Activated naive CD8-positive, alpha-beta T cell (primary cell): Measurements from ENCODE around the gene ATP10A.
"Not testable (repeated sequence)": the region's sequence is repeated elsewhere in the genome, so short reads cannot be mapped to it uniquely, and the experiment has no call there.

Experiments used
- H3K27ac Mint-ChIP-seq: one replicate; pipeline ENCODE4 v1.8.0; 2021; ENCODE audit warnings: mixed read lengths
- H3K27me3 Mint-ChIP-seq: one replicate; pipeline ENCODE4 v1.8.0; 2021; ENCODE audit warnings: mixed read lengths
- H3K36me3 Mint-ChIP-seq: one replicate; pipeline ENCODE4 v1.8.0; 2021; ENCODE audit warnings: mixed read lengths
- H3K4me1 Mint-ChIP-seq: one replicate; pipeline ENCODE4 v1.8.0; 2021; ENCODE audit warnings: low read depth, mixed read lengths
- H3K4me3 Mint-ChIP-seq: one replicate; pipeline ENCODE4 v1.8.0; 2021; ENCODE audit warnings: mild to moderate bottlenecking, mixed read lengths
- H3K9me3 Mint-ChIP-seq: one replicate; pipeline ENCODE4 v1.8.0; 2021; ENCODE audit warnings: low read depth, mixed read lengths

ATP10A gene

GRCh38 chr15:25655207-25655948 is 207.7 kb downstream of the ATP10A start:
- Mint-ChIP-seq H3K4me3 (no peak overlapping the region), H3K27ac (no peak overlapping the region), H3K9me3 (no peaks in the 10 kb centered on the region), H3K4me1 (no peaks in the 10 kb centered on the region), H3K27me3 (peaks cover 9% of the 10 kb centered on the region), H3K36me3 (no peaks in the 10 kb centered on the region)

- H3K4me3 Mint-ChIP-seq, result no peak overlapping the region
These were observed 209.8 kb downstream of the ATP10A start for GRCh38 chr15:25653371-25653770.

GRCh38 chr15:25652704-25653103 is 210.4 kb downstream of the ATP10A start:
- Mint-ChIP-seq H3K27ac (no peak overlapping the region), H3K27me3 (peaks cover 5% of the 10 kb centered on the region), H3K4me3 (no peak overlapping the region), H3K4me1 (no peaks in the 10 kb centered on the region), H3K9me3 (no peaks in the 10 kb centered on the region), H3K36me3 (no peaks in the 10 kb centered on the region)

More at GRCh38 chr15:25653371-25653770, 209.8 kb downstream of the ATP10A start:
- H3K36me3 Mint-ChIP-seq, result no peaks in the 10 kb centered on the region
- H3K27me3 Mint-ChIP-seq, result peaks cover 8% of the 10 kb centered on the region
- H3K4me1 Mint-ChIP-seq, result no peaks in the 10 kb centered on the region
- no peak overlapping the region for H3K27ac Mint-ChIP-seq
- H3K9me3 Mint-ChIP-seq, result no peaks in the 10 kb centered on the region

- no peak overlapping the region for H3K27ac Mint-ChIP-seq
- no peak overlapping the region for H3K4me3 Mint-ChIP-seq
- no peaks in the 10 kb centered on the region for H3K4me1 Mint-ChIP-seq
- no peaks in the 10 kb centered on the region for H3K36me3 Mint-ChIP-seq
- H3K27me3 Mint-ChIP-seq, result peaks cover 13% of the 10 kb centered on the region
- H3K9me3 Mint-ChIP-seq, result no peaks in the 10 kb centered on the region
These were observed 213.7 kb downstream of the ATP10A start for GRCh38 chr15:25649390-25649789.

- Mint-ChIP-seq H3K4me1 (no peaks in the 10 kb centered on the region), H3K27ac (no peak overlapping the region), H3K36me3 (no peaks in the 10 kb centered on the region)
These were observed 220.0 kb downstream of the ATP10A start for GRCh38 chr15:25643120-25643519.

GRCh38 chr15:25641762-25642161 is 221.4 kb downstream of the ATP10A start:
- H3K27me3 Mint-ChIP-seq, result peaks cover 14% of the 10 kb centered on the region
- no peaks in the 10 kb centered on the region for H3K36me3 Mint-ChIP-seq
- no peaks in the 10 kb centered on the region for H3K4me1 Mint-ChIP-seq
- no peaks in the 10 kb centered on the region for H3K9me3 Mint-ChIP-seq
- no peak overlapping the region for H3K27ac Mint-ChIP-seq
- no peak overlapping the region for H3K4me3 Mint-ChIP-seq

More at GRCh38 chr15:25643120-25643519, 220.0 kb downstream of the ATP10A start:
- Mint-ChIP-seq H3K4me3 (no peak overlapping the region), H3K9me3 (no peaks in the 10 kb centered on the region), H3K27me3 (peaks cover 13% of the 10 kb centered on the region)

GRCh38 chr15:25641361-25641760 is 221.8 kb downstream of the ATP10A start:
- Mint-ChIP-seq H3K36me3 (no peaks in the 10 kb centered on the region), H3K27ac (no peak overlapping the region), H3K9me3 (no peaks in the 10 kb centered on the region), H3K27me3 (peaks cover 14% of the 10 kb centered on the region), H3K4me3 (no peak overlapping the region), H3K4me1 (no peaks in the 10 kb centered on the region)

GRCh38 chr15:25640959-25641358 is 222.2 kb downstream of the ATP10A start:
- H3K27me3 Mint-ChIP-seq, result peaks cover 12% of the 10 kb centered on the region
- not testable (repeated sequence) for H3K27ac Mint-ChIP-seq, H3K4me3 Mint-ChIP-seq, H3K4me1 Mint-ChIP-seq, H3K36me3 Mint-ChIP-seq, H3K9me3 Mint-ChIP-seq

GRCh38 chr15:25640381-25640780 is 222.7 kb downstream of the ATP10A start:
- Mint-ChIP-seq H3K36me3 (no peaks in the 10 kb centered on the region), H3K9me3 (no peaks in the 10 kb centered on the region), H3K27me3 (peaks cover 10% of the 10 kb centered on the region), H3K27ac (no peak overlapping the region), H3K4me3 (no peak overlapping the region), H3K4me1 (no peaks in the 10 kb centered on the region)

GRCh38 chr15:25636486-25636885 is 226.6 kb downstream of the ATP10A start:
- not testable (repeated sequence) for H3K9me3 Mint-ChIP-seq, H3K27ac Mint-ChIP-seq, H3K4me1 Mint-ChIP-seq, H3K4me3 Mint-ChIP-seq, H3K36me3 Mint-ChIP-seq
- H3K27me3 Mint-ChIP-seq, result peaks cover 10% of the 10 kb centered on the region

GRCh38 chr15:25635191-25635590 is 227.9 kb downstream of the ATP10A start:
- Mint-ChIP-seq H3K36me3 (no peaks in the 10 kb centered on the region), H3K4me3 (no peak overlapping the region), H3K27ac (no peak overlapping the region), H3K9me3 (no peaks in the 10 kb centered on the region), H3K4me1 (no peaks in the 10 kb centered on the region), H3K27me3 (peaks cover 7% of the 10 kb centered on the region)

- no peaks in the 10 kb centered on the region for H3K9me3 Mint-ChIP-seq
- H3K27ac Mint-ChIP-seq, result no peak overlapping the region
- no peaks in the 10 kb centered on the region for H3K36me3 Mint-ChIP-seq
- no peak overlapping the region for H3K4me3 Mint-ChIP-seq
- H3K27me3 Mint-ChIP-seq, result peaks cover 7% of the 10 kb centered on the region
- no peaks in the 10 kb centered on the region for H3K4me1 Mint-ChIP-seq
These were observed 229.3 kb downstream of the ATP10A start for GRCh38 chr15:25633862-25634261.

- no peaks in the 10 kb centered on the region for H3K4me1 Mint-ChIP-seq
- no peak overlapping the region for H3K4me3 Mint-ChIP-seq
- no peak overlapping the region for H3K27ac Mint-ChIP-seq
- H3K9me3 Mint-ChIP-seq, result no peaks in the 10 kb centered on the region
- H3K36me3 Mint-ChIP-seq, result no peaks in the 10 kb centered on the region
- H3K27me3 Mint-ChIP-seq, result peaks cover 4% of the 10 kb centered on the region
These were observed 231.2 kb downstream of the ATP10A start for GRCh38 chr15:25631971-25632370.
